GM23338 (cell line): ENCODE measurements around the gene PPP6R1. TPM values are rescaled to one million over a fixed set of nuclear protein-coding genes. Genes with fewer than 3 reads are reported as not detected.

Source experiments
- ATAC-seq: fragments of 200-7000 bp; cut with Tn5 transposase; 3 replicates; pipeline ENCODE4 v1.9.1; 2020
- DNase-seq: peaks from one replicate; pipeline ENCODE4 v3.0.0-alpha.2; 2015; ENCODE audit warnings: low spot score
- H2AFZ ChIP-seq: fragments of 200-600 bp; sonication (generic); 2 replicates; pipeline ENCODE4 v1.8.0; 2016; ENCODE audit warnings: antibody characterized with exemption, mild to moderate bottlenecking, moderate library complexity
- H3F3A ChIP-seq: fragments of 200-600 bp; sonication (generic); replicated peaks from 2 replicates; pipeline ENCODE4 v1.8.0; 2017; ENCODE audit warnings: antibody characterized with exemption, mixed run types, low read depth
- H3K27ac ChIP-seq: fragments of 200-600 bp; sonication (generic); 2 replicates; pipeline ENCODE4 v1.6.1; 2016; ENCODE audit warnings: low read depth
- H3K27me3 ChIP-seq: fragments of 200-600 bp; sonication (generic); 2 replicates; pipeline ENCODE4 v1.8.0; 2016; ENCODE audit warnings: mild to moderate bottlenecking, mixed run types, moderate library complexity; ENCODE audit not compliant: insufficient read depth
- H3K36me3 ChIP-seq: fragments of 200-600 bp; sonication (generic); 2 replicates; pipeline ENCODE4 v1.8.0; 2016; ENCODE audit warnings: mild to moderate bottlenecking; ENCODE audit not compliant: insufficient read depth
- H3K4me1 ChIP-seq: fragments of 200-600 bp; sonication (generic); 2 replicates; pipeline ENCODE4 v1.8.0; 2016; ENCODE audit warnings: mild to moderate bottlenecking, moderate library complexity; ENCODE audit not compliant: insufficient read depth
- H3K4me2 ChIP-seq: fragments of 200-600 bp; sonication (generic); 2 replicates; pipeline ENCODE4 v1.7.1; 2017; ENCODE audit warnings: mixed run types
- H3K4me3 ChIP-seq: fragments of 200-600 bp; sonication (generic); 2 replicates; pipeline ENCODE4 v1.6.1; 2016; ENCODE audit warnings: mixed run types
- H3K79me2 ChIP-seq: fragments of 200-600 bp; sonication (generic); replicated peaks from 2 replicates; pipeline ENCODE4 v1.8.0; 2017; ENCODE audit warnings: mild to moderate bottlenecking; ENCODE audit not compliant: insufficient read depth
- H3K9me2 ChIP-seq: fragments of 200-600 bp; sonication (generic); 2 replicates; pipeline ENCODE4 v1.8.0; 2017; ENCODE audit not compliant: insufficient read depth
- H4K20me1 ChIP-seq: fragments of 200-600 bp; sonication (generic); replicated peaks from 2 replicates; pipeline ENCODE4 v1.8.0; 2017; ENCODE audit warnings: mild to moderate bottlenecking; ENCODE audit not compliant: insufficient read depth
- H3K27ac Mint-ChIP-seq: 2 replicates; pipeline ENCODE4 v1.8.0; 2020; ENCODE audit warnings: inconsistent platforms, mild to moderate bottlenecking, moderate library complexity, mixed read lengths
- H3K27me3 Mint-ChIP-seq: 3 replicates; pipeline ENCODE4 v1.8.0; 2022; ENCODE audit warnings: low read depth, mild to moderate bottlenecking, moderate library complexity, mixed read lengths, inconsistent platforms; ENCODE audit not compliant: insufficient read depth, poor library complexity
- H3K36me3 Mint-ChIP-seq: 3 replicates; pipeline ENCODE4 v1.8.0; 2021; ENCODE audit warnings: low read depth, mild to moderate bottlenecking, inconsistent platforms, moderate library complexity, mixed read lengths
- H3K4me1 Mint-ChIP-seq: 3 replicates; pipeline ENCODE4 v1.8.0; 2020; ENCODE audit warnings: mild to moderate bottlenecking, inconsistent platforms, mixed read lengths
- H3K4me3 Mint-ChIP-seq: 3 replicates; pipeline ENCODE4 v1.8.0; 2021; ENCODE audit warnings: moderate library complexity, mild to moderate bottlenecking, inconsistent platforms, mixed read lengths
- H3K9me3 Mint-ChIP-seq: 3 replicates; pipeline ENCODE4 v1.8.0; 2020; ENCODE audit warnings: moderate library complexity, mild to moderate bottlenecking, inconsistent platforms, mixed read lengths
- CREB1 ChIP-seq: fragments of 250-450 bp; sonication (Bioruptor Pico); IDR thresholded peaks from 2 replicates; pipeline ENCODE4 v1.5.0; 2020; ENCODE audit warnings: low read depth, mild to moderate bottlenecking, moderate library complexity
- CTCF ChIP-seq, 2 experiments: fragments of 200-600 bp in 1 of 2; sonication (generic) in 1 of 2; conservative IDR thresholded peaks; 2 replicates each; pipeline versions ENCODE4 v1.5.1 to v1.6.1; 2016 to 2017; ENCODE audit warnings: antibody characterized with exemption in 2 of 2, low read depth in 2 of 2, mild to moderate bottlenecking in 2 of 2, moderate library complexity in 1 of 2
- ETS1 ChIP-seq: IDR thresholded peaks from 2 replicates; pipeline ENCODE4 v1.6.1; 2016; ENCODE audit warnings: antibody characterized with exemption
- EZH2 ChIP-seq: fragments of 200-600 bp; sonication (generic); IDR thresholded peaks from one replicate; pipeline ENCODE4 v1.8.0; 2017; ENCODE audit warnings: antibody characterized with exemption, mild to moderate bottlenecking, low read depth; ENCODE audit not compliant: unreplicated experiment
- EZH2phosphoT487 ChIP-seq: fragments of 200-600 bp; sonication (generic); IDR thresholded peaks from one replicate; pipeline ENCODE4 v1.8.1; 2018; ENCODE audit warnings: antibody characterized with exemption; ENCODE audit not compliant: unreplicated experiment
- JUNB ChIP-seq: IDR thresholded peaks from one replicate; pipeline ENCODE4 v1.6.1; 2016; ENCODE audit warnings: antibody characterized with exemption; ENCODE audit not compliant: unreplicated experiment
- NANOG ChIP-seq: IDR thresholded peaks from 2 replicates; pipeline ENCODE4 v1.6.1; 2016; ENCODE audit warnings: antibody characterized with exemption, borderline replicate concordance
- POLR2AphosphoS5 ChIP-seq: IDR thresholded peaks from 2 replicates; pipeline ENCODE4 v1.6.1; 2016; ENCODE audit warnings: antibody characterized with exemption, low read depth
- REST ChIP-seq: IDR thresholded peaks from one replicate; pipeline ENCODE4 v1.6.1; 2018; ENCODE audit warnings: antibody characterized with exemption; ENCODE audit not compliant: unreplicated experiment
- ZNF114 ChIP-seq: fragments of 250-450 bp; sonication (Bioruptor Pico); IDR thresholded peaks from 2 replicates; pipeline ENCODE4 v1.5.0; 2020; ENCODE audit warnings: mild to moderate bottlenecking, moderate library complexity
- ZNF331 ChIP-seq: fragments of 250-450 bp; sonication (Bioruptor Pico); IDR thresholded peaks from 2 replicates; pipeline ENCODE4 v1.5.0; 2020; ENCODE audit warnings: low read depth, mild to moderate bottlenecking, moderate library complexity
- polyA plus RNA-seq: library from polyadenylated mRNA; unstranded; fragments of >200 nt; fragmentation: Nextera tagmentation; extraction: Ambion mirVana; gene quantifications from 2 replicates; pipeline ENCODE4 v1.2.1, GENCODE V29; 2016
- total RNA-seq: library from RNA; depleted of rRNA; stranded (reverse); fragments of >200 nt; shearing (Covaris generic); gene quantifications from 2 replicates; pipeline ENCODE4 v1.2.3, GENCODE V29; 2014

Gene PPP6R1
- total and polyA plus RNA-seq, 2 experiments from 2014 or later, result 22.2 to 70.8 TPM

GRCh38 chr19:55300886-55301458, 42.2 kb upstream of the PPP6R1 start:
- Histone ChIP-seq H3K36me3 (peaks cover 7% of the 10 kb centered on the region; the same call in 1 of the 2 replicates), H3K4me2 (peak overlapping the region; percentile 76), H3K9me2 (no peaks in the 10 kb centered on the region), H3K4me1 (peaks cover 9% of the 10 kb centered on the region), H3F3A (peaks cover 24% of the 10 kb centered on the region), H3K27me3 (no peaks in the 10 kb centered on the region), H3K4me3 (peak overlapping the region; percentile 48; the same call in 1 of the 2 replicates), H4K20me1 (no peaks in the 10 kb centered on the region; the same call in 1 of the 2 replicates), H3K79me2 (no peaks in the 10 kb centered on the region), H2AFZ (no peak overlapping the region), H3K27ac (peak overlapping the region; percentile 61; the same call in 1 of the 2 replicates)
- peaks cover 57% of the 10 kb centered on the region for H3K36me3 Mint-ChIP-seq
- no peak overlapping the region; the same call in 2 of the 3 replicates for H3K4me3 Mint-ChIP-seq
- H3K9me3 Mint-ChIP-seq, result no peaks in the 10 kb centered on the region; the same call in 2 of the 3 replicates
- H3K27me3 Mint-ChIP-seq, result peaks cover 23% of the 10 kb centered on the region
- no peak for DNase-seq
- TF ChIP-seq JUNB (no peak), CREB1 (CRISPR knock-in tag) (no peak), ETS1 (no peak), POLR2AphosphoS5 (no peak), CTCF (conservative IDR thresholded peaks at IDR 0.05; ENCODE audit: low read depth in 2 of 2) (no peak), ZNF114 (CRISPR knock-in tag) (no peak), EZH2 (no peak), NANOG (no peak), EZH2phosphoT487 (no peak), ZNF331 (CRISPR knock-in tag) (no peak), REST (no peak)
- no peak for ATAC-seq
- H3K27ac Mint-ChIP-seq, result no peak overlapping the region
- peaks cover 26% of the 10 kb centered on the region for H3K4me1 Mint-ChIP-seq
